GM18519 (cell line): ENCODE results near the gene KLHL25.

ENCODE experiments used
- ATAC-seq: cut with Tn5 transposase; IDR thresholded peaks from one replicate; pipeline ENCODE4 v1.9.1; 2021; ENCODE audit warnings: mild to moderate bottlenecking, moderate library complexity; ENCODE audit not compliant: unreplicated experiment, low FRiP score

Gene KLHL25

GRCh38 chr15:85750319-85751290, 44.1 kb downstream of the KLHL25 start:
- no peak for ATAC-seq

DNA sequence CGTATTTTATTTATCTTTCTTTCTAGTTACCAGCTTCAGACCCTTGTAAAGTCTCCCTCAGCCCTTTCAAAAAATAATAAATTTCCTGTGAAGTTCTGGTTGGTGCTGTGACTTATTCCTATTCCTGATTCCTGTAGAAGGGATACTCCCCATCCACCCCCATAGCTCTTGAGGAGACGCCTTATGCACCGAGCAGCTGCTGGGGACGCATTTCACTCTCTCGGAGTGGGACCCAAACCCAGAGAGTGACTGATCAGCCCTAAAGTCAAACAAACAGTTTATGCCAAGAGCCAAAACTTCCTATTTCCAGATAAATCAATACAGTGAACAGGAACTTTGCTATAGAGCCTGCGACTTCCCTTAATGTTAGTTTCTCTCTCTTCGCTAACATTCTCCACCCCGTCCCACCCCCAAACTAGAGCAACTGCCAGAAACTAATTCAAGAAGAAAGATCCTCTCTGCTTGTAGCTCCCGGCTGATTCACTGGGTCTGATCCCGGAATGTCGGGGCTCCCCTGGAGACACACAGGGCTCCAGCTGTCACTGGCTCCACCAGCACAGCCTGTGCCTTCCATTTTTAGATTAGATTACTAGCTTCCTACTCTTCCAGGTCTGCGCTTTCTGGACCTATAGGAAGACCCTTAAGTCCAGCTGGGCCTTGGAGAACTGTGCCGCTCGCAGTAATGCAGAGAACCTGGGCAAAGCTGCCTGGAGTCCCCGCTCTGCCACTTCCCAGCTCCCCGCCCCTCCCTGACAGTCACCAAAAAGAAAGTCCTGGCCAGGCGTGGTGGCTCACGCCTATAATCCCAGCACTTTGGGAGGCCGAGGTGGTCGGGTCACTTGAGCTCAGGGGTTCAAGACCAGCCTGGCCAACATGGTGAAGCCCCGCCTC, 45.2 kb downstream of the KLHL25 start:
- ATAC-seq, result no peak

DNA sequence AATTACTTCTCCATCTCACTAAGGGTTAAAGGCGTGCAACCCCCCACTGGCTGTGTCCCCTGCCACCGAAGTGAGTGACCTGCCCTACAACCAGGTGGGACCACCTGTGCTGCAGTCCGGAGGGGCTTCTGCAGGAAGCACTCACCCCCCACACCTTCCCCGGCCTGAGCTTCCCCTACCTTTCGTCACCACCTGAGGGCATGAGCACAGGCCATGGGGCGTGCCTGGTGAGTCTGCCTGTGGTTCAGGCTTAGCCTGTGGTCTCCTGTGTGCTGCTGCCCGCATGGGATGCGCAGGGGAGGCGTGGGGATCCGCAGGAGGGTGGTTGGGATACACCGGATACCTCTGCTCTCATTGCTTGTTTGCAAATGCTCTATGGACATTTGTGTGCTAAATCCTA, 46.0 kb downstream of the KLHL25 start:
- no peak for ATAC-seq

GRCh38 chr15:85748176-85748575, 46.5 kb downstream of the KLHL25 start:
- ATAC-seq, result no peak

GRCh38 chr15:85746641-85747040, 48.1 kb downstream of the KLHL25 start:
- no peak for ATAC-seq

DNA sequence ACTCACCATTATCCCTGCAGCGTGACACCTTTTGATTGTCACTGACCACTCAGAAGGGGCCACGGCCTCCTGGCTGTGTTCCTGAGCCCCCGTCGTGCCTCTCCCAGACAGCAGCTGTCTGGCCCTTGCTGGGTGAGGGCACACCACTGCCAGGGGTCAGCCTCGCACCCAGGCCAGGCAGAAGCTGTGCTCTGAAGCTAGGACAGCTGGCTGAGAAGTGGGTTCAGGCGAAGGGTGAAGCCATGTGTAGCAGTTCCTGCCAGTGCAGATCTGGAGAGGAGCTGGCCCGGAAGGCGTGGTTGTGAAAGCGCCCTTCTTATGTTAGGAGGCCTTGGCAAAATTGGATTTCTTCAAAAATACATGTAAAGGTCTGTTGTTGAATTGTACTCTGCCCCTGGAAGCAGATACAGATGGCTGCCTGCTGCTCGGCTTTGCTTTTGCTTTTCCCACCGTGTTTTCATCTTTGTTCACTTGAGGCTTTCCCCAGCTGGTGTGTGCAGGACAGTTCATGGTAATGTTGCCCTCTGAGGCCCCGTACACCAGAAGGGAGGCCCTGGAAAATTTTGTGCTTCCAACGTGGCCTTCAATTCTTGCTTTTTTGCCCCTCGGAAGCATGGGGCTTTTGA, 49.1 kb downstream of the KLHL25 start:
- ATAC-seq, result no peak

- ATAC-seq, result no peak
Observed at GRCh38 chr15:85745023-85745422, 49.7 kb downstream of the KLHL25 start.

DNA sequence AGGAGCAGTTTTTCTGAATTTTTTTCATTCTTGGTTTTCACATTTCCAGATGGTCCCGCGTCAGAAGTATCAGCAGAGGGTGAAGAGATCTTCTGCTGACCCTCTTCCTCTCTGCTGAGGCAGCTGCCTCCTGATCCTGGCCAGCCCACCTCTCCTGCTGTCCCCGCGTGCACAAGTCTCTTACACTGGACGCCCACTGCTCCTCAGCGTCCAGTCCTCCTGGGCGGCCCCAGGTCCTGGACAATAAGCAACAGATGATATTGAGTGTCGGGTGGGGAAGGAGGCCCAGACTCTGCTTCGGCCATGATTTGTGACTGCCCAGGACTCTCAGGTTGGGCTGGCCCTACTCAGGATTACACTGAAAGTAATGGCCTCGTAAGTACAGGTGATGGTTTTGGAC, 50.1 kb downstream of the KLHL25 start:
- no peak for ATAC-seq

DNA sequence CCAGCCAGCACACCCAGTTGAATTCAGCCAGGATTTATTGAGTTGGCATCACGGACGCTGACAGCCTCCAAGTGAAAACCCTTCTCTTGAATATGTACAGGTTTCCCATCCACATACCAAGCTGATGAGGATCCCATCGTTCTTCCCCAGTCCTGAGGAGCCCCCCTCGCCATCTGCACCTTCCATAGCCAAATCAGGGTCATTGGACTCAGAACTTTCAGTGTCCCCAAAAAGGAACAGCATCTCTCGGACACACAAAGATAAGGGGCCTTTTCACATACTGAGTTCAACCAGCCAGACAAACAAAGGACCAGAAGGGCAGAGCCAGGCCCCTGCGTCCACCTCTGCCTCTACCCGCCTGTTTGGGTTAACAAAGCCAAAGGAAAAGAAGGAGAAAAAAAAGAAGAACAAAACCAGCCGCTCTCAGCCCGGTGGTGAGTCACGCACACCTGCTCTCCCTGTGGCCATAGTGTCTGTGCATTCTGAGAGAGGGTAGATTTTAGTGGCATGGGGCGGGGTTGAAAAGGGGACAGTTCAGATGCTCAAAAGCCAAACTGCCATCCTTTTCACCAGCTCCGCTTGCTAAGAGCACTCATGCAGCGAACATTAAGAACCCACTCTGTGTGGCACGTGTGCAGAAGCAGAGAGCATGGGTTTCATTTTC, 51.2 kb downstream of the KLHL25 start:
- ATAC-seq, result no peak

DNA sequence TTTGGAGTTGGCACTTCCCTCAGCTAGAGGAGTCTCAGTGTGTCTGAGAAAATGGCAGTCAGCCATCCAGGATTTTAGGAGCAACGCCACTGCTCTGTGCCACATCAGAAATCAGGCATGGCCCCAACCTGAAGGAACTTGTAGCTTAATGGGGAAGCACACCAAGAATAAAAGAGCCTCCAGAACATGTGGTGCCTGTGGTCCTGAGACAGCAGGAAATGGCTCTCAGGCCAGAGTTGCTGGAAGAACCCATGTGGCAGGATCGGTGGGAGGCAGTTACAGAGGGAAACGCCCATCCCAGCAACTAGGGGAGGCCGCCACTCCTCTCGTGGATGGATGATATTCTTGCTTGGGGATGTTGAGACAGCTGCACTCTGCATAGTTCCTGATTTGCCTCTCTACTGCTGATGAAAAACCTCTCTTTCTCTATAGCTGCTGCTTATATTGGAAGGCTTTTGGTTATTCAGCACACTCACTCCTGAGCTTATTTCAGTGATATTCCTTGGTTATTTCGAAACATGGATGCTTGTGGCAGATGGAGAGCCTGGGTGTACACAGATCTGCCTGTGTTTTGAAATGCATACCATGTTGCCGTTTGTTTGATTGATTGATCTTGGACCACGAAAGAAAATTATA, 52.4 kb downstream of the KLHL25 start:
- ATAC-seq, result no peak

- no peak for ATAC-seq
Observed at GRCh38 chr15:85741662-85742061, 53.1 kb downstream of the KLHL25 start.

DNA sequence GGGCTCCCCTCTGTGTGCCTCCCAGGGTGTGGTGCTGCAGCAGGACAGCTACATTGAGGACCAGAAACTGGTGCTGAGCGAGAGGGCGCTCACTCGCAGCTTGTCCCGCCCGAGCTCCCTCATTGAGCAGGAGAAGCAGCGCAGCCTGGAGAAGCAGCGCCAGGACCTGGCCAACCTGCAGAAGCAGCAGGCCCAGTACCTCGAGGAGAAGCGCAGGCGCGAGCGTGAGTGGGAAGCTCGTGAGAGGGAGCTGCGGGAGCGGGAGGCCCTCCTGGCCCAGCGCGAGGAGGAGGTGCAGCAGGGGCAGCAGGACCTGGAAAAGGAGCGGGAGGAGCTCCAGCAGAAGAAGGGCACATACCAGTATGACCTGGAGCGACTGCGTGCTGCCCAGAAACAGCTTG, 53.7 kb downstream of the KLHL25 start:
- ATAC-seq, result no peak

DNA sequence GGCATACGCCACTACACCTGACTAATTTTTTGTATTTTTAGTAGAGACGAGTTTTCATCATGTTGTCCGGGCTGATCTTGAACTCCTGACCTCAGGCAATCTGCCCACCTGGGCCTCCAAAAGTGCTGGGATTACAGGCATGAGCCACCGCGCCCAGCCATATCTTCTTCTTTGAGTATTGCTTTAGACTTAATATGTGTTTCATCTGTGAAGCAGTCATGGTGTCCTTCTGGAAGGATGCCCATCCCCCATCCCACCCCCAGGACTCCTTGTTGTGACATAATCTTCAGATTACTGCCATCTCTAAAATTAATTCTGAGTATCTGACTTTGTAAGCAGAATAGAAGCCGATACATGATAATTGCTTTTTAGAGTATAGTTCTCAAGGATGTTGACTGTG, 57.7 kb downstream of the KLHL25 start:
- ATAC-seq, result no peak

- no peak for ATAC-seq
Observed at GRCh38 chr15:85733416-85733815, 61.3 kb downstream of the KLHL25 start.

GRCh38 chr15:85730001-85730820, 64.5 kb downstream of the KLHL25 start:
- ATAC-seq, result no peak

- ATAC-seq, result no peak
Observed at GRCh38 chr15:85727068-85727467, 67.7 kb downstream of the KLHL25 start.

DNA sequence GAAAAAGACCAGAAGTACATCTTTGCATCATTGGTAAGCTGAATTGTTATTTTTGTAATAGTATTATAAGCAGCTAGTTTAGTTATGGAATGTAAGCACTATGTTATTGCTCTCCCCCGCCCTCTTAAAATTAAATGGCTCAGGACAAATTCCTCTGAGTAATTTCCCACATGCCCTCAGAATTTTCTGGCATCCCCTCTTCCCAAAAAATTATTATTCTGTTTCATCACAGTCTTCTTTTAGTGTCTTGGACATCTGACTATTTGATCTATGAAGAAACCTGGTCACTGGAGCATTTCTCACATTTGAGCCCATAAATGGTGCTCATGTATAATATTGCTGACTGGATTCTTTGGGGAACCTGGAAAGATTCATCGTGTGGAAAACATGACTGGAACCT, 68.3 kb downstream of the KLHL25 start:
- no peak for ATAC-seq

- ATAC-seq, result no peak
Observed at GRCh38 chr15:85725564-85725963, 69.2 kb downstream of the KLHL25 start.

- no peak for ATAC-seq
Observed at GRCh38 chr15:85725019-85725418, 69.7 kb downstream of the KLHL25 start.
